ENCODE measurements around the gene MAPK12. TPM values are rescaled to one million over a fixed set of nuclear protein-coding genes. Genes with fewer than 3 reads are reported as not detected.

Gene MAPK12
- total and polyA plus RNA-seq, 9 of the 15 experiments (the other 6 are each of a cell fraction or from before 2014, with no cell fraction given), result 0.79 to 71.5 (median 32.8) TPM

- FAIRE-seq, result no peak
- BruUV-seq (replicated peaks), result no TSS peak
- Histone ChIP-seq H3K27ac (ENCODE audit: extremely low read depth, low read depth, low read length) (no peak overlapping the region), H3K4me1 (replicated peaks in 1 of 2; ENCODE audit: control insufficient read depth in 2 of 2, insufficient read depth in 2 of 2, low read length in 2 of 2) (peaks cover 20 to 84% of the 10 kb centered on the region in 2 experiments; a peak in 4 of 5 replicates), H3K79me2 (ENCODE audit: control insufficient read depth, insufficient read depth, low read length) (no peaks in the 10 kb centered on the region; the same call in 2 of the 3 replicates), H3K4me2 (ENCODE audit: insufficient read depth, low read length) (no peak overlapping the region), H3K9me1 (ENCODE audit: control insufficient read depth, insufficient read depth, low read length) (no peaks in the 10 kb centered on the region), H3K27me3 (ENCODE audit: control insufficient read depth in 2 of 2, insufficient read depth in 2 of 2, low read length in 2 of 2) (no peaks in the 10 kb centered on the region), H3K9me3 (replicated peaks; ENCODE audit: control insufficient read depth, insufficient read depth, low read depth, low read length) (no peaks in the 10 kb centered on the region), H3K36me3 (ENCODE audit: control insufficient read depth, insufficient read depth, low read length) (0 out of 3 replicates have a peak, but pooled peaks cover 3% of the 10 kb centered on the region), H4K20me1 (replicated peaks; ENCODE audit: control insufficient read depth, insufficient read depth, low read length) (no peaks in the 10 kb centered on the region), H3K4me3 (no peak overlapping the region), H3K9ac (ENCODE audit: insufficient read depth in 1 of 2, low read depth in 2 of 2, low read length in 2 of 2) (no peak overlapping the region), H2AFZ (ENCODE audit: low read depth, low read length) (no peak overlapping the region)
- no peak for ATAC-seq
- in situ Hi-C loops (cut with MboI), result no loop called here
- WGBS (ENCODE audit: insufficient coverage, low coverage, missing lambda C conversion rate), result 94% methylated on average over 17 of the region's 37 CpGs
- DNase-seq (ENCODE audit: extremely low read depth in 1 of 4, low spot score in 3 of 4), result no peak
- ChIA-PET POLR2A (interaction anchor here (1.2 kb wide), 1 partner anchor 15 kb away, joined by 4 read pairs; no protein-coding TSS in a partner anchor), CTCF (ENCODE audit: low intra/inter-chr PET ratio) (no interaction called here)
- TF ChIP-seq ZBTB33 (CRISPR knock-in tag; IDR thresholded peaks at IDR 0.05) (peak; percentile 51; the same call in 1 of the 2 replicates), FOXO4 (CRISPR knock-in tag; IDR thresholded peaks at IDR 0.05) (no peak), SRF (CRISPR knock-in tag; IDR thresholded peaks at IDR 0.05) (no peak), TSHZ1 (CRISPR knock-in tag; IDR thresholded peaks at IDR 0.05) (no peak), ZNF41 (CRISPR knock-in tag; conservative IDR thresholded peaks at IDR 0.05) (no peak), MAZ (CRISPR knock-in tag; conservative IDR thresholded peaks at IDR 0.05 in 1 of 2, IDR thresholded peaks at IDR 0.05 in 1 of 2) (no peak), TGIF2 (CRISPR knock-in tag; IDR thresholded peaks at IDR 0.05) (no peak)
- intact Hi-C loops (cut with micrococcal nuclease), result no loop called here
Measured at GRCh38 chr22:50266994-50267393, 5.5 kb upstream of the MAPK12 start.
